HepG2 (cell line): Measurements from ENCODE around the gene CPT1A. TPM values are rescaled to one million over a fixed set of nuclear protein-coding genes. Genes with fewer than 3 reads are reported as not detected.

ENCODE experiments used
- ADNP ChIP-seq: sonication (generic); formaldehyde crosslinking; IDR thresholded peaks from 2 replicates; pipeline ENCODE4 v1.4.0; 2020; ENCODE audit warnings: missing genetic modification reagents
- ATF7 ChIP-seq, 2 experiments: fragments of 450-650 bp in 1 of 2; sonication (generic) in 1 of 2; formaldehyde crosslinking in 1 of 2; IDR thresholded peaks; 2 replicates each; pipeline versions ENCODE4 v1.4.0 to v1.6.1; 2016 to 2020; ENCODE audit warnings: antibody characterized with exemption in 1 of 2, mild to moderate bottlenecking in 1 of 2, missing genetic modification reagents in 1 of 2
- BORCS8-MEF2B ChIP-seq: sonication (generic); formaldehyde crosslinking; IDR thresholded peaks from 2 replicates; pipeline ENCODE4 v1.8.0; 2022; ENCODE audit warnings: mild to moderate bottlenecking, missing genetic modification reagents
- HBP1 ChIP-seq: IDR thresholded peaks from 2 replicates; pipeline ENCODE4 v1.6.1; 2016; ENCODE audit warnings: low read depth, control low read depth
- KLF11 ChIP-seq: IDR thresholded peaks from 2 replicates; pipeline ENCODE4 v1.6.1; 2016; ENCODE audit warnings: missing compliant biosample characterization
- MIER3 ChIP-seq: IDR thresholded peaks from 2 replicates; pipeline ENCODE4 v1.6.1; 2016; ENCODE audit warnings: missing compliant biosample characterization, borderline replicate concordance
- PATZ1 ChIP-seq: sonication (generic); formaldehyde crosslinking; IDR thresholded peaks from 2 replicates; pipeline ENCODE4 v1.4.0; 2020; ENCODE audit warnings: missing genetic modification reagents
- PRDM15 ChIP-seq: sonication (generic); formaldehyde crosslinking; IDR thresholded peaks from 2 replicates; pipeline ENCODE4 v1.4.0; 2020; ENCODE audit warnings: missing genetic modification reagents
- RBAK ChIP-seq: sonication (generic); formaldehyde crosslinking; IDR thresholded peaks from 2 replicates; pipeline ENCODE4 v1.5.1; 2020; ENCODE audit warnings: mild to moderate bottlenecking, missing genetic modification reagents
- RCOR2 ChIP-seq: IDR thresholded peaks from 2 replicates; pipeline ENCODE4 v1.6.1; 2016; ENCODE audit warnings: missing biosample characterization, missing genetic modification reagents
- TAF1 ChIP-seq: sonication (generic); formaldehyde crosslinking; IDR thresholded peaks from 2 replicates; pipeline ENCODE4 v1.4.0; 2020; ENCODE audit warnings: missing genetic modification reagents
- WIZ ChIP-seq: sonication (generic); formaldehyde crosslinking; IDR thresholded peaks from 2 replicates; pipeline ENCODE4 v1.5.1; 2020; ENCODE audit warnings: mild to moderate bottlenecking, missing genetic modification reagents
- ZBTB21 ChIP-seq: sonication (generic); formaldehyde crosslinking; IDR thresholded peaks from 2 replicates; pipeline ENCODE4 v1.4.0; 2020; ENCODE audit warnings: missing genetic modification reagents
- ZBTB38 ChIP-seq: sonication (generic); formaldehyde crosslinking; IDR thresholded peaks from 2 replicates; pipeline ENCODE4 v1.5.1; 2020; ENCODE audit warnings: mild to moderate bottlenecking, missing genetic modification reagents
- ZNF160 ChIP-seq: sonication (generic); formaldehyde crosslinking; IDR thresholded peaks from 2 replicates; pipeline ENCODE4 v1.8.0; 2022; ENCODE audit warnings: mild to moderate bottlenecking, inconsistent platforms, missing genetic modification reagents
- ZNF337 ChIP-seq: sonication (generic); formaldehyde crosslinking; IDR thresholded peaks from 2 replicates; pipeline ENCODE4 v1.5.1; 2020; ENCODE audit warnings: missing genetic modification reagents, low read depth, mild to moderate bottlenecking, borderline replicate concordance
- ZNF543 ChIP-seq: sonication (generic); formaldehyde crosslinking; IDR thresholded peaks from 2 replicates; pipeline ENCODE4 v1.4.0; 2020; ENCODE audit warnings: mild to moderate bottlenecking, missing genetic modification reagents
- ZNF564 ChIP-seq: sonication (generic); formaldehyde crosslinking; IDR thresholded peaks from 2 replicates; pipeline ENCODE4 v1.8.1; 2023; ENCODE audit warnings: mild to moderate bottlenecking, missing genetic modification reagents
- ZNF740 ChIP-seq: sonication (generic); formaldehyde crosslinking; IDR thresholded peaks from 2 replicates; pipeline ENCODE4 v1.4.0; 2020; ENCODE audit warnings: missing genetic modification reagents
- ZSCAN29 ChIP-seq: sonication (generic); formaldehyde crosslinking; conservative IDR thresholded peaks from 2 replicates; pipeline ENCODE4 v1.4.0; 2020; ENCODE audit warnings: mild to moderate bottlenecking, missing genetic modification reagents
- polyA plus RNA-seq, 8 experiments: library from polyadenylated mRNA; depleted of rRNA in 3 of 8; stranded (reverse) in 7 of 8; unstranded in 1 of 8; fragments of >200 nt; fragmentation: Illumina TruSeq in 4 of 8; extraction: Trizol in 4 of 8; gene quantifications; 2 replicates each; pipeline versions ENCODE4 v1.2.1 to v1.2.3, GENCODE V29; 2011 to 2016; ENCODE audit warnings: low read depth in 4 of 8, missing spikeins in 1 of 8, mixed read lengths in 1 of 8; ENCODE audit not compliant: insufficient read depth in 1 of 8
- total RNA-seq, 5 experiments: library from RNA; depleted of rRNA; stranded (reverse); fragments of >200 nt; fragmentation: Illumina TruSeq; extraction: Trizol; gene quantifications; 2 replicates each; pipeline ENCODE4 v1.2.3, GENCODE V29; 2016; ENCODE audit warnings: low read depth in 1 of 5

Gene CPT1A
- total and polyA plus RNA-seq, 2 of the 13 experiments (the other 11 are each of a cell fraction or from before 2014, with no cell fraction given), result 7.0 to 7.1 TPM

- TF ChIP-seq MIER3 (CRISPR knock-in tag) (peak; percentile 98), TAF1 (CRISPR knock-in tag) (0 out of 2 replicates have a peak, but pooled peaks have one; percentile 33), ZNF160 (CRISPR knock-in tag) (peak; percentile 20), ZBTB38 (peak; percentile 95), ZNF543 (CRISPR knock-in tag) (peak; percentile 44; the same call in 1 of the 2 replicates), ZNF740 (CRISPR knock-in tag) (no peak), ZNF564 (CRISPR knock-in tag) (peak; percentile 80; the same call in 1 of the 2 replicates), PATZ1 (CRISPR knock-in tag) (peak; percentile 71), RBAK (CRISPR knock-in tag) (peak; percentile 61; the same call in 1 of the 2 replicates), WIZ (CRISPR knock-in tag) (no peak), ZSCAN29 (peak; percentile 73; the same call in 1 of the 2 replicates), ADNP (peak; percentile 49; the same call in 1 of the 2 replicates), RCOR2 (peak; percentile 96), PRDM15 (CRISPR knock-in tag) (peak; percentile 65; the same call in 1 of the 2 replicates), ZNF337 (CRISPR knock-in tag) (0 out of 2 replicates have a peak, but pooled peaks have one; percentile 80), KLF11 (CRISPR knock-in tag) (no peak), ZBTB21 (CRISPR knock-in tag) (peak; percentile 74), BORCS8-MEF2B (CRISPR knock-in tag) (peak; percentile 81), ATF7 (IDR thresholded peaks at IDR 0.05) (peak; percentile 37; the same call in 1 of the 2 replicates), ATF7 (CRISPR knock-in tag; IDR thresholded peaks at IDR 0.05) (peak; percentile 76; the same call in 1 of the 2 replicates), HBP1 (CRISPR knock-in tag) (peak; percentile 82; the same call in 1 of the 2 replicates)
These were observed 3.8 kb upstream of the CPT1A start (continued) for GRCh38 chr11:68845351-68846002.
